OCI-LY7 (cell line): ENCODE measurements around the gene IGFBP3. TPM values are rescaled to one million over a fixed set of nuclear protein-coding genes. Genes with fewer than 3 reads are reported as not detected.

Experiments
- BruUV-seq: library from RNA; stranded (reverse); fragments of 400-500 nt; replicated peaks from 2 replicates; lab custom pipeline; 2021; lab: Mats Ljungman, UMichigan
- CTCF ChIA-PET: fragments of 300-600 bp; sonication (Branson Sonifier 250); formaldehyde crosslinking; loops from one replicate; lab custom pipeline; 2022; ENCODE audit warnings: antibody characterized with exemption; ENCODE audit not compliant: unreplicated experiment; lab: Charles Lee
- POLR2A ChIA-PET: fragments of 300-600 bp; sonication (Branson Sonifier 250); formaldehyde crosslinking; loops from one replicate; lab custom pipeline; 2022; ENCODE audit warnings: antibody characterized with exemption; lab: Charles Lee
- DNase-seq: peaks from one replicate; pipeline ENCODE4 v3.0.0-alpha.2; 2015; ENCODE audit warnings: low spot score
- H2AFZ ChIP-seq: fragments of 200-600 bp; sonication (generic), shearing (Covaris generic); 2 replicates; pipeline ENCODE4 v1.6.1; 2014; ENCODE audit warnings: mild to moderate bottlenecking, antibody characterized with exemption, low read length, moderate library complexity
- H3K27ac ChIP-seq: fragments of 200-600 bp; sonication (generic); 2 replicates; pipeline ENCODE4 v1.5.1; 2014; ENCODE audit warnings: mixed run types, low read depth, mild to moderate bottlenecking, moderate library complexity, low read length, inconsistent platforms; ENCODE audit not compliant: poor library complexity, severe bottlenecking
- H3K36me3 ChIP-seq: fragments of 200-600 bp; sonication (generic); 2 replicates; pipeline ENCODE4 v1.6.1; 2014; ENCODE audit warnings: mild to moderate bottlenecking, antibody characterized with exemption, low read length, moderate library complexity, mixed read lengths; ENCODE audit not compliant: insufficient read depth
- H3K4me1 ChIP-seq: fragments of 200-600 bp; sonication (generic); 2 replicates; pipeline ENCODE4 v1.5.1; 2014; ENCODE audit warnings: mild to moderate bottlenecking, low read length; ENCODE audit not compliant: insufficient read depth, poor library complexity, severe bottlenecking
- H3K4me2 ChIP-seq: fragments of 200-600 bp; sonication (generic); 2 replicates; pipeline ENCODE4 v1.6.1; 2014; ENCODE audit warnings: mild to moderate bottlenecking, low read length
- H3K4me3 ChIP-seq: fragments of 200-600 bp; sonication (generic); 2 replicates; pipeline ENCODE4 v1.5.1; 2014; ENCODE audit warnings: mild to moderate bottlenecking, low read depth, low read length; ENCODE audit not compliant: poor library complexity, severe bottlenecking
- H3K79me2 ChIP-seq: fragments of 200-600 bp; sonication (generic); 2 replicates; pipeline ENCODE4 v1.6.1; 2016; ENCODE audit warnings: low read depth, mild to moderate bottlenecking, low read length, moderate library complexity, mixed read lengths; ENCODE audit not compliant: insufficient read depth
- H3K9me2 ChIP-seq: fragments of 200-600 bp; sonication (generic); 2 replicates; pipeline ENCODE4 v1.6.1; 2016; ENCODE audit warnings: mild to moderate bottlenecking, low read length, mixed read lengths; ENCODE audit not compliant: insufficient read depth
- H3K9me3 ChIP-seq: fragments of 200-600 bp; sonication (generic); 2 replicates; pipeline ENCODE4 v1.6.1; 2014; ENCODE audit warnings: mild to moderate bottlenecking, mixed run types, low read length, mixed read lengths
- H4K20me1 ChIP-seq: fragments of 200-600 bp; sonication (generic); 2 replicates; pipeline ENCODE4 v1.6.1; 2014; ENCODE audit warnings: mild to moderate bottlenecking, antibody characterized with exemption, low read length, moderate library complexity, mixed read lengths; ENCODE audit not compliant: insufficient read depth
- EZH2phosphoT487 ChIP-seq: fragments of 200-600 bp; sonication (generic); IDR thresholded peaks from 2 replicates; pipeline ENCODE4 v1.6.1; 2018; ENCODE audit warnings: low read depth, borderline replicate concordance, mild to moderate bottlenecking, mixed run types, antibody characterized with exemption, low read length, moderate library complexity, mixed read lengths
- intact Hi-C: fragments of 100-400 bp; cut with micrococcal nuclease; formaldehyde crosslinking; loops from one replicate; pipeline ENCODE4 v1.10.0; 2022; ENCODE audit not compliant: unreplicated experiment
- total RNA-seq, 2 experiments: library from RNA; depleted of rRNA in 1 of 2; stranded (reverse); fragments of >200 nt in 1 of 2; shearing (Covaris generic) in 1 of 2; gene quantifications; 2 replicates each; pipeline ENCODE4 v1.2.3, GENCODE V29; 2014 to 2022
- TF ChIP-seq, protein P1 (sequence below): fragments of 200-600 bp; sonication (generic); conservative IDR thresholded peaks from 2 replicates; pipeline ENCODE4 v1.5.1; 2014; ENCODE audit warnings: mild to moderate bottlenecking, antibody characterized with exemption, low read length, moderate library complexity, mixed read lengths

IGFBP3 gene
- total RNA-seq, 2 experiments from 2014 or later: not detected

DNA sequence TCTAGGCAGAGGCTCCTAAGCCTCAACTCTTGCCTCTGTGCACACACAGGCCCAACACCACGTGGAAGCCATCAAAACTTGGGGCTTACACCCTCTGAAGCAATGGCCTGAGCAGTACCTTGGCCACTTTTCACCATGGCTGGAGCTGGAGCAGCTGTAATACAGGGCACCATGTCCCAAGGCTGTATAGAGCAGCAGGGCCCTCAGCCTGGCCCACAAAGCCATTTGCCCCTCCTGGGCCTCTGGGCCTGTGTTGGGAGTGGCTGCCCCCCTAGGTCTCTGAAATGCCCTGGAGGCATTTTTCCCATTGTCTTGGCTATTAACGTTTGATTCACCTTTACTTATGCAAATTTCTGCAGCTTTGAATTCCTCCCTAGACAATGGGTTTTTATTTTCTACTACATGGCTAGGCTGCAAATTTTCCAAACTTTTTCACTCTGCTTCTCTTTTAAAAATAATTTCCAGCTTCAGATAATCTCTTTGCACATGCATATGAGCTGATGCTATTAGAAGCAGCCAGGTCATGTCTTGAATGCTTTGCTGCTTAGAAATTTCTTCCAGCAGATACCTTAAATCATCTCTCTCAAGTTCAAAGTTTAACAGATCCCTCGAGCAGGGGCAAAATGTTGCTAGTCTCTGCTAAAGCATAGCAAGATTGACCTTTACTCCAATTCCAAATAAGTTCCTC lies 42.5 kb downstream of the IGFBP3 start:
- Histone ChIP-seq H3K4me2 (no peak overlapping the region), H3K36me3 (no peaks in the 10 kb centered on the region), H3K4me1 (no peaks in the 10 kb centered on the region), H3K9me2 (no peaks in the 10 kb centered on the region), H2AFZ (no peak overlapping the region), H3K9me3 (no peaks in the 10 kb centered on the region), H3K4me3 (no peak overlapping the region), H3K79me2 (no peaks in the 10 kb centered on the region), H3K27ac (no peak overlapping the region), H4K20me1 (no peaks in the 10 kb centered on the region)
- TF ChIP-seq EZH2phosphoT487: no peak
- TF ChIP-seq, protein P1, sequence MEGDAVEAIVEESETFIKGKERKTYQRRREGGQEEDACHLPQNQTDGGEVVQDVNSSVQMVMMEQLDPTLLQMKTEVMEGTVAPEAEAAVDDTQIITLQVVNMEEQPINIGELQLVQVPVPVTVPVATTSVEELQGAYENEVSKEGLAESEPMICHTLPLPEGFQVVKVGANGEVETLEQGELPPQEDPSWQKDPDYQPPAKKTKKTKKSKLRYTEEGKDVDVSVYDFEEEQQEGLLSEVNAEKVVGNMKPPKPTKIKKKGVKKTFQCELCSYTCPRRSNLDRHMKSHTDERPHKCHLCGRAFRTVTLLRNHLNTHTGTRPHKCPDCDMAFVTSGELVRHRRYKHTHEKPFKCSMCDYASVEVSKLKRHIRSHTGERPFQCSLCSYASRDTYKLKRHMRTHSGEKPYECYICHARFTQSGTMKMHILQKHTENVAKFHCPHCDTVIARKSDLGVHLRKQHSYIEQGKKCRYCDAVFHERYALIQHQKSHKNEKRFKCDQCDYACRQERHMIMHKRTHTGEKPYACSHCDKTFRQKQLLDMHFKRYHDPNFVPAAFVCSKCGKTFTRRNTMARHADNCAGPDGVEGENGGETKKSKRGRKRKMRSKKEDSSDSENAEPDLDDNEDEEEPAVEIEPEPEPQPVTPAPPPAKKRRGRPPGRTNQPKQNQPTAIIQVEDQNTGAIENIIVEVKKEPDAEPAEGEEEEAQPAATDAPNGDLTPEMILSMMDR: no peak
- intact Hi-C loops: no loop called here
- no peak for DNase-seq
- BruUV-seq: no TSS peak
- CTCF ChIA-PET: no interaction called here
- POLR2A ChIA-PET: interaction anchor here (1.3 kb wide), 1 partner anchor 8 kb away, joined by 5 read pairs; no protein-coding TSS in a partner anchor

- no peak for DNase-seq
- no peak for TF ChIP-seq EZH2phosphoT487
- TF ChIP-seq, protein P1: no peak
- H3K36me3 ChIP-seq: no peaks in the 10 kb centered on the region
- no peaks in the 10 kb centered on the region for H3K4me1 ChIP-seq
- no peak overlapping the region for H3K4me2 ChIP-seq
- H3K9me2 ChIP-seq: no peaks in the 10 kb centered on the region
- H3K79me2 ChIP-seq: no peaks in the 10 kb centered on the region
- BruUV-seq: no TSS peak
- POLR2A ChIA-PET: no interaction called here
- intact Hi-C loops: no loop called here
- no peak overlapping the region for H2AFZ ChIP-seq
- H4K20me1 ChIP-seq: no peaks in the 10 kb centered on the region
- CTCF ChIA-PET: no interaction called here
- no peak overlapping the region for H3K27ac ChIP-seq
- H3K9me3 ChIP-seq: no peaks in the 10 kb centered on the region
- no peak overlapping the region for H3K4me3 ChIP-seq
These were observed 44.6 kb downstream of the IGFBP3 start for GRCh38 chr7:45876519-45876918.

DNA sequence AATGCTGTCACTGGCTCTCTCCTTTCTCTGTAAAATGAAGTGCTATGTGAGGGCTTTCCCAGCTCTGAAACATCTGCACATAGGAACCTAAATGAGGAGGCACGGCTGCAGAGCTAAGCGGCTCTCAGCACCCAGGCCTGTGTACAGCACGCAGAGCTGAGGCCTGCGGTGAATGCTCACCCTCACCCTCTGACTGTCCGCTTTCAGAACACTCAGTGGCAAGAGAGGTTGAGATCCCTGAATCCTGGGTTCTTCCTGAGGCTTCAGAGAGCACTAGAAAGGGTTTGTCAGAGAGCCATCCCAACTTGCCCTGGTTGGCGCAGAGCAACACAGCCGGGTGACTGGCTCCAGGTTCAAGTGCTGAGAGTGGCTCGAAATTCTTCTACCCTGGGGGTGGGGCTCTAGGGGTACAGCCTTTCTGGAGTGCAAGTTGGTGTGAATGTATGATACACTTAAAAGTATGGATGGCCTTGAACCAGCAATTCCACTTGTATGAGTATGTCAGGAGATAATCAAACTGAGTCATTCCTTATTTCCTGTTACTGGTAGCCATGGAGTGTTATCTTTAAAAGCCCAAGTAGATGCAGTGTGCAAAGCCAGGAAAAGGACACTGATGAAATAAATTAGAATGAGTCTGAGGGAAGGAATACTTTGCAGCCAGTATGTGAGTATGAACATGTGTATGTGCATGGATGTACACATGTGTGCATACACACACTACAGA lies 46.5 kb downstream of the IGFBP3 start:
- H3K36me3 ChIP-seq: no peaks in the 10 kb centered on the region
- no peak overlapping the region for H3K27ac ChIP-seq
- CTCF ChIA-PET: no interaction called here
- no peaks in the 10 kb centered on the region for H3K79me2 ChIP-seq
- no TSS peak for BruUV-seq
- H3K9me3 ChIP-seq: no peaks in the 10 kb centered on the region
- H3K4me3 ChIP-seq: no peak overlapping the region
- H4K20me1 ChIP-seq: no peaks in the 10 kb centered on the region
- TF ChIP-seq EZH2phosphoT487: no peak
- TF ChIP-seq, protein P1: no peak
- H3K4me2 ChIP-seq: no peak overlapping the region
- H3K4me1 ChIP-seq: no peaks in the 10 kb centered on the region
- H2AFZ ChIP-seq: no peak overlapping the region
- POLR2A ChIA-PET: interaction anchor here (0.6 kb wide), 1 partner anchor 1279 kb away, joined by 5 read pairs; no protein-coding TSS in a partner anchor
- no peaks in the 10 kb centered on the region for H3K9me2 ChIP-seq
- DNase-seq: no peak
- intact Hi-C loops: no loop called here
